B cell (primary cell): ENCODE measurements around the gene OSGEP. TPM values are rescaled to one million over a fixed set of nuclear protein-coding genes. Genes with fewer than 3 reads are reported as not detected.
A peak's percentile ranks its signal among the peaks of the same experiment; 100 is the strongest.

Experiments used
- ATAC-seq: fragments of 200-7000 bp; cut with Tn5 transposase; one replicate; pipeline ENCODE4 v1.10.0; 2021; ENCODE audit warnings: low read depth, mild to moderate bottlenecking, moderate number of reproducible peaks, moderate library complexity
- CTCF ChIA-PET: fragments of 350-600 bp; sonication (Branson Sonifier 250); formaldehyde crosslinking; loops from one replicate; lab custom pipeline; 2021; ENCODE audit warnings: antibody characterized with exemption, inconsistent platforms; lab: Charles Lee
- POLR2A ChIA-PET: fragments of 350-600 bp; sonication (Branson Sonifier 250); formaldehyde crosslinking; loops from one replicate; lab custom pipeline; 2021; ENCODE audit warnings: antibody characterized with exemption; lab: Charles Lee
- DNase-seq: peaks from one replicate; pipeline ENCODE4 v3.0.0; 2013
- H2AFZ ChIP-seq: 2 replicates; pipeline ENCODE4 v1.6.1; 2012; ENCODE audit warnings: mild to moderate bottlenecking, low read depth, low read length; ENCODE audit not compliant: insufficient read depth, poor library complexity, severe bottlenecking
- H3K27ac ChIP-seq, 2 donors: 1 replicate in 1 of 2; 2 replicates in 1 of 2; pipeline ENCODE4 v1.5.1; 2012 to 2013; ENCODE audit warnings: low read length in 2 of 2, mild to moderate bottlenecking in 2 of 2, moderate library complexity in 1 of 2
- H3K27me3 ChIP-seq, 4 experiments: fragments of 200-600 bp in 1 of 4; sonication (generic) in 1 of 4; replicated peaks in 1 of 4; 1 replicate in 2 of 4; 2 replicates in 2 of 4; pipeline versions ENCODE4 v1.6.1 to v1.7.0; 2013 to 2016; ENCODE audit warnings: low read length in 3 of 4, mild to moderate bottlenecking in 2 of 4, mixed read lengths in 1 of 4, moderate library complexity in 1 of 4; ENCODE audit not compliant: insufficient read depth in 4 of 4, control insufficient read depth in 3 of 4; ENCODE audit errors: control extremely low read depth in 1 of 4
- H3K36me3 ChIP-seq, 2 experiments: replicated peaks in 1 of 2; 1 replicate in 1 of 2; 2 replicates in 1 of 2; pipeline versions ENCODE4 v1.6.1 to v1.7.1; 2013; ENCODE audit warnings: low read length in 1 of 2; ENCODE audit not compliant: insufficient read depth in 2 of 2, control insufficient read depth in 1 of 2; ENCODE audit errors: control extremely low read depth in 1 of 2, extremely low read depth in 1 of 2
- H3K4me1 ChIP-seq, 2 donors: fragments of 200-600 bp in 1 of 2; sonication (generic) in 1 of 2; 1 replicate in 1 of 2; 2 replicates in 1 of 2; pipeline versions ENCODE4 v1.5.1 to v1.6.1; 2013 to 2017; ENCODE audit warnings: low read length in 2 of 2; ENCODE audit not compliant: control insufficient read depth in 2 of 2, insufficient read depth in 2 of 2
- H3K4me2 ChIP-seq: replicated peaks from 2 replicates; pipeline ENCODE3; 2012; ENCODE audit warnings: mild to moderate bottlenecking, low read depth, low read length; ENCODE audit not compliant: poor library complexity, severe bottlenecking
- H3K4me3 ChIP-seq, 5 experiments: fragments of 200-600 bp in 1 of 5; sonication (generic) in 1 of 5; 1 replicate in 3 of 5; 2 replicates in 2 of 5; pipeline versions ENCODE4 v1.5.1 to v1.7.0; 2011 to 2016; ENCODE audit warnings: low read length in 4 of 5, mild to moderate bottlenecking in 4 of 5, low read depth in 2 of 5, control low read depth in 1 of 5, moderate library complexity in 1 of 5; ENCODE audit not compliant: insufficient read depth in 1 of 5; ENCODE audit errors: control extremely low read depth in 1 of 5, extremely low read depth in 1 of 5
- H3K79me2 ChIP-seq: fragments of 200-600 bp; sonication (generic); one replicate; pipeline ENCODE4 v1.6.0; 2016; ENCODE audit warnings: low read length; ENCODE audit not compliant: control insufficient read depth, insufficient read depth
- H3K9ac ChIP-seq: fragments of 200-600 bp; sonication (generic); 2 replicates; pipeline ENCODE4 v1.6.1; 2017; ENCODE audit warnings: mild to moderate bottlenecking, low read length, moderate library complexity
- H3K9me3 ChIP-seq, 3 donors: one replicate each; pipeline versions ENCODE4 v1.6.1 to v1.7.1; 2013; ENCODE audit warnings: low read length in 2 of 3; ENCODE audit not compliant: control insufficient read depth in 2 of 3, insufficient read depth in 1 of 3; ENCODE audit errors: control extremely low read depth in 1 of 3
- H4K20me1 ChIP-seq: 2 replicates; pipeline ENCODE4 v1.6.0; 2012; ENCODE audit warnings: mild to moderate bottlenecking, low read length; ENCODE audit not compliant: insufficient read depth, control insufficient read depth, poor library complexity, severe bottlenecking
- H3K27ac Mint-ChIP-seq: one replicate; pipeline ENCODE4 v1.8.0; 2021; ENCODE audit warnings: mixed read lengths
- H3K27me3 Mint-ChIP-seq: one replicate; pipeline ENCODE4 v1.8.0; 2021; ENCODE audit warnings: mixed read lengths
- H3K4me1 Mint-ChIP-seq: one replicate; pipeline ENCODE4 v1.8.0; 2021; ENCODE audit warnings: mixed read lengths
- H3K4me3 Mint-ChIP-seq: one replicate; pipeline ENCODE4 v1.8.0; 2021; ENCODE audit warnings: mixed read lengths
- H3K9me3 Mint-ChIP-seq: one replicate; pipeline ENCODE4 v1.8.0; 2022; ENCODE audit warnings: mixed read lengths; ENCODE audit not compliant: insufficient read depth
- CTCF ChIP-seq: fragments of 200-600 bp; IDR thresholded peaks from one replicate; pipeline ENCODE4 v1.8.0; 2022; ENCODE audit warnings: antibody characterized with exemption, mild to moderate bottlenecking
- EZH2 ChIP-seq: IDR thresholded peaks from 2 replicates; pipeline ENCODE4 v1.6.1; 2012; ENCODE audit warnings: borderline replicate concordance, low read depth, mild to moderate bottlenecking, moderate library complexity, low read length; ENCODE audit not compliant: insufficient read depth, poor library complexity, severe bottlenecking
- WGBS: methylation state at CpG from one replicate; pipeline ENCODE4 v1.1.5; 2013; ENCODE audit warnings: missing lambda C conversion rate; ENCODE audit not compliant: insufficient coverage; 5-methylcytosine and 5-hydroxymethylcytosine counted together
- intact Hi-C: fragments of 100-400 bp; cut with micrococcal nuclease; formaldehyde crosslinking; loops from one replicate; pipeline ENCODE4 v1.10.0; 2022
- polyA plus RNA-seq: library from polyadenylated mRNA; depleted of rRNA; stranded (reverse); fragments of >200 nt; gene quantifications from 2 replicates; pipeline ENCODE4 v1.2.3, GENCODE V29; 2012
- total RNA-seq, 2 donors: library from RNA; stranded (reverse); fragments of 120-200 nt in 1 of 2; gene quantifications; 1 replicate in 1 of 2; 2 replicates in 1 of 2; pipeline versions ENCODE4 v1.2.3 to v1.2.4, GENCODE V29; 2013 to 2022

OSGEP gene
- total and polyA plus RNA-seq, 2 donors (not counting 1 experiment from before 2014, with no cell fraction given) = 117 to 156 TPM

GRCh38 chr14:20498622-20499021 lies 44.0 kb upstream of the OSGEP start:
- ChIA-PET CTCF (interaction anchor here (0.7 kb wide), 1 partner anchor 28 kb away, joined by 3 read pairs; no protein-coding TSS in a partner anchor), POLR2A (no interaction called here)
- no peaks in the 10 kb centered on the region for H3K79me2 ChIP-seq
- Mint-ChIP-seq H3K4me3 (no peak overlapping the region), H3K9me3 (no peaks in the 10 kb centered on the region), H3K27me3 (no peaks in the 10 kb centered on the region), H3K4me1 (peaks cover 45% of the 10 kb centered on the region), H3K27ac (peak overlapping the region; percentile 26)
- H4K20me1 ChIP-seq = no peaks in the 10 kb centered on the region
- H2AFZ ChIP-seq = peak overlapping the region; percentile 31
- intact Hi-C loops = no loop called here
- H3K27ac ChIP-seq = no peak overlapping the region
- 89% methylated on average over 1 of the region's 2 CpGs for whole genome bisulfite sequencing
- H3K36me3 ChIP-seq = no peaks in the 10 kb centered on the region
- ATAC-seq = no peak
- no peaks in the 10 kb centered on the region for H3K27me3 ChIP-seq
- H3K4me1 ChIP-seq = peaks cover 18 to 19% of the 10 kb centered on the region in 2 donors
- peak overlapping the region; percentile 8 for H3K4me2 ChIP-seq
- no peak for TF ChIP-seq CTCF
- no peak for TF ChIP-seq EZH2
- H3K4me3 ChIP-seq = no peak overlapping the region
- no peak overlapping the region for H3K9ac ChIP-seq
- no peak for DNase-seq
- H3K9me3 ChIP-seq = no peaks in the 10 kb centered on the region

- 87% methylated on average over 8 of the region's 8 CpGs for WGBS
- Histone ChIP-seq H3K9ac (no peak overlapping the region), H2AFZ (no peak overlapping the region), H3K4me1 (peaks cover 46 to 52% of the 10 kb centered on the region in 2 donors), H3K9me3 (no peaks in the 10 kb centered on the region), H4K20me1 (no peaks in the 10 kb centered on the region), H3K27ac (no peak overlapping the region), H3K4me3 (no peak overlapping the region), H3K79me2 (no peaks in the 10 kb centered on the region), H3K4me2 (no peak overlapping the region), H3K27me3 (no peaks in the 10 kb centered on the region), H3K36me3 (no peaks in the 10 kb centered on the region)
- no peak for ATAC-seq
- H3K27me3 Mint-ChIP-seq = no peaks in the 10 kb centered on the region
- no peak overlapping the region for H3K4me3 Mint-ChIP-seq
- TF ChIP-seq CTCF = no peak
- no peak for TF ChIP-seq EZH2
- intact Hi-C loops = loop anchor here (5.0 kb wide), 1 partner anchor 37 kb away; no protein-coding TSS in a partner anchor
- no peak overlapping the region for H3K27ac Mint-ChIP-seq
- peaks cover 66% of the 10 kb centered on the region for H3K4me1 Mint-ChIP-seq
- H3K9me3 Mint-ChIP-seq = no peaks in the 10 kb centered on the region
- POLR2A ChIA-PET = interaction anchor here (1.2 kb wide), 1 partner anchor 25 kb away, joined by 3 read pairs; no protein-coding TSS in a partner anchor
- no peak for DNase-seq
- CTCF ChIA-PET = no interaction called here
Observed at GRCh38 chr14:20494935-20495766, 40.5 kb upstream of the OSGEP start.
